HG03354 (cell line): Measurements from ENCODE around the gene KRT83.

Source experiments
- ATAC-seq: cut with Tn5 transposase; IDR thresholded peaks from one replicate; pipeline ENCODE4 v1.9.1; 2021; ENCODE audit warnings: mild to moderate bottlenecking; ENCODE audit not compliant: unreplicated experiment, poor library complexity, severe bottlenecking

The KRT83 gene

GRCh38 chr12:52320784-52321400 lies at the start of gene KRT83:
Gene KRT83 (minus strand): TSS chr12:52321398. CDS start chr12:52321335, 63 bp downstream.
- no peak for ATAC-seq

DNA sequence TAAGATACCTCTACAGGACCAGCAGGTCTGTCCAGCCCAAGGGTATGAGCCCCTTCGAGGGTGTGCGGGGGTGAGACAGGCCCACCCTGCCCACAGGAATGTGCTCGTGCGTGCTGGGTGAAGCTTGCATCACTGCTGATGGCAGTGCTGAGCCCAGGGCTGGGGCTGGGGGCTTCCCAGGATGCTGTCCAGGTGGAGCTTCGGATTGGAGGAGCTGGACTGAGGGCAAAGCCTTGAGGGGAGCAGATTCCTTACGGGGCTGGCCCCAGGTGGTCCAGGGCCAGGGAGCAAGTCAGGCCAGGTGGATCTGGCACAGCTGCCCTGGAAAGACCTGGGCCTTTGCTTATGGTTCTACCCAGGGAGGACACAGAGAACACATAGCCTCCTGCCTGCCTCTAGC lies 48.6 kb upstream of the KRT83 start:
- ATAC-seq = no peak

- ATAC-seq = no peak
Observed at GRCh38 chr12:52369211-52369610, 48.0 kb upstream of the KRT83 start.

DNA sequence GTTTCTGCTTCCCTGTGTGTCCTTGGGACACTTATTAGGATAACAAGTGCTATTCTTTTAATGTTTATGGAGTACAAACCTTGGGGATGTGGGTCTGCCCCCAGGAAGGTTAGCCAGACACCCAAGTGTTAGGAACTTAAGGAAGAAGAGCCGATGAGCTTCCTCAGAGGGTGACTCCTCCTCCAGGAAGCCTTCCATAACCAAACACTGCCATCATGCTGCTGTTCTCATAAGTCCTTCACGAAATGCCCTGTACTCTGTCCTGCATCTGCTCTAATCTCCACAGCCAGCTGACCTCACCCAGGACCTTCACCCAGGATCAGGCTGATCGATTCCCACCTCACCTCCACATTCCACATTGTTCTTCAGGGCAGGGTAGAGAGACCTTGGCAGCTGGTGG lies 47.3 kb upstream of the KRT83 start:
- no peak for ATAC-seq

GRCh38 chr12:52367876-52368275 lies 46.7 kb upstream of the KRT83 start:
- no peak for ATAC-seq

DNA sequence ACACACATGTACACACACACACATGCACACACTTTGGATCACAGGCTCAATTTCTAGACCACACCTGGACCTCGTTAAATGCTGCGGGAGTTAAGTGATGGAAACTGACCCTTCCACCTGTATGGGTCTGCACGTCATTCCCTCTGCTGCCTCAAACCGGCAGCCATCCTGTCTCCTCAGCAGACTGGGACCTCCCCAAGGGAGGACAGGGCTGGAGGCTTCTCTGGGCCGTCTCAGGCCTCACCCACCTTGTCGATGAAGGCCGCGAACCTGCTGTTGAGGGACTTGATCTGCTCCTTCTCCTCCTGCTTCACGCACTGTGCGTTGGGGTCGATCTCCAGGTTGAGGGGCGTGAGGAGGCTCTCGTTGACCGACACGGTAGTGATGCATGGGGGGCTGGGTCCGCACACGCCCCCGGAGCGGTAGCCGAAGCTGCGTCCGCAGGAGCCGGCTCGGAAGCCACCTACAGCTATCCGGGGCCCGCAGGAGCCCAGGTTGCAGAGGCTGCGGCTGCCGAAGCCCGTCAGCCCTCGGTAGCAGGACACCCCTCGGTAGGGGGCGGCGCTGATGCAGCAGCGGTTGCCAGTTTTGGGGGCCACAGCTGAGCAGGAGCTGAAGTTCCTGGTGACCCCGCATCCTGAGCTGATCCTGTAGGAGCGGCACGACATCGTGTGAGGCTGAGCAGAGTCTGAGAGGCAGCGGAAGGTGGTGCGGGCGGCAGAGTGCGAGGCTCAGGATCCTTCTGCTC lies 45.7 kb upstream of the KRT83 start, which contains the start of gene KRT85:
Gene KRT85, minus strand, starts transcription at position 744 of the 748 bp plus-strand sequence. Its CDS starts 76 bp downstream, at position 668.
- ATAC-seq = no peak

DNA sequence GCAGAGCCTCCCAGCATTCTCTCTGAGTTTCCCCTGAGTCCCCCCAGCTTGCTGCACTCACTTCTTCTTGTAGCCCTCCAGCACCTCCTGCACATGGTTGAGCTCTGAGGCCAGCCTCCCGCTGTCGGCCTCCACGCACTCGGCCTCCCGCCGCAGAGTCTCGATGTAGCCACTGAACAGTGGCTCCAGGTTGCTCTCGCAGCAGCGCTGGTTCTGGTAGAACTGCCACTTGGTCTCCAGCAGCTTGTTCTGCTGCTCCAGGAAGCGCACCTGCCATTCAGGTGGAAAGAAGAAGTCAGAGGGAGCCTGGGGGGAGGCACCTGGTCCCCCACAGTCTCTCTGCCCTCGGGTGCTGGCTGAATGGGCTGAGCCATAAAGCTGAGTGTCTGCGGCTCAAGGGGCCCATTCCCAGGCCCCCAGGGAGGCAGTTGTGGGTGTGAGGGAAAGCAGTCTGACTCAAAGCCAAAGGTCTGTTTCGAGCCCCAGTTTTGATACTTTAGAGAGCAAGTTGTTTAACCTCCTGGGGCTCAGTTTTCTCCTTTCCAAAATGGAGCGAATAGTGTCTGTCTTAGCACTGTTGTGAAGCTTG lies 43.8 kb upstream of the KRT83 start:
- ATAC-seq = no peak

GRCh38 chr12:52364061-52364460 lies 42.9 kb upstream of the KRT83 start:
- no peak for ATAC-seq

DNA sequence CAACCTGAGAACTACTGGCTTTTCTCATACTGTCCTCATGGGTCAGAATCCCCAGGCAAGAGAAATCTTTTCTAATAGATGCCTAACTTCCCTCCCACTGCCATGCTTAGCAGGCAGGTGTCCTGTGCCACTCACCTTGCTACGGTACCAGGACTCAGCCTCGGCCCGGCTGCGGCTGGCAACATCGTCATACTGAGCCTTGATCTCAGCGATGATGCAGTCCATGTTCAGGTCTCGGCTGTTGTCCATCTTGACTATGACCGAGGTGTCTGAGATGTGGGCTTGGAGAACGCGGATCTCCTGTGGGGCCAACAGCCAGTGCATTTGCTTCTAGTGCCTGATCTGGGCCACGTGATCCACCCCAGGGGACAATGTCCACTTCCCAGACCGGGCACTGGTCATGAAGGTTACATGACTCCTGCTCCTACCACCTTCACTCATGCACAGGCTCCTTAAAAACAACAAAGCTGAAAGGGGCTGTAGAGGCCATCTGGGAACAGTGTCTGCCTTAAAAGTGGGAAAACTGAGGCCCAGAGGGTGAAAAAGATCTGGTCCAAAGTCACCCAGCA lies 42.0 kb upstream of the KRT83 start:
- ATAC-seq = no peak

GRCh38 chr12:52362118-52362726 lies 41.0 kb upstream of the KRT83 start:
- ATAC-seq = no peak

GRCh38 chr12:52361553-52361952 lies 40.4 kb upstream of the KRT83 start:
- ATAC-seq = no peak

DNA sequence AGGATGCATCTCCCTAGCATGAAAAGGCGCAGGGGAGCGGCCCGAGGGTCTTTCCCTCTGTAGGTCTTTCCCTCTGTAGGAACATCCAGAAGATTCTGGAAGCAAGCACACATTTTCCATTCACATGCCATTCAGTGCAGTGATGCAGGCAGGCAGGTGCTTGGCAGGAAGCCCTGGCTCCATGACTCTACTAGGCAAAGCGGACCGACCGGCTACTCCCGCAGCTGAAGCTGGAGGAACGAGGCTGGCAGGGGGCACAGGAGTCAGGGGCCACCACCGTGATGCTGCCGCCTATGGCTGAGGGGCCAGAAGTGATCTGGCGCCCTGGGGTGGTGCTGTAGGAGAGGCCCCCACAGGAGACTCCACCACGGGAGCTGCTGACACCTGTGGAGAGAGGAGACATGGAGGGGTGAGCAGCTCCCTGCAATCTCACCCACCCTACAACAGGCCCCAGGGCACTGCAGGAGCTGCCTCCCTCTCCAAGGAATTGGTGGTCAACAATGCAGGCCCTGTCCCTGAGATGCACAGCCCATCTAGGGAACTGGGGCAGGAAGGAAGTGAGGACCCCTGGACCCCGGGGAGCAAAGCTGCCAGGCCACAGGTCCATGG lies 39.6 kb upstream of the KRT83 start:
- ATAC-seq = no peak

GRCh38 chr12:52360106-52360662 lies 39.0 kb upstream of the KRT83 start:
- ATAC-seq = no peak

GRCh38 chr12:52359621-52360061 lies 38.4 kb upstream of the KRT83 start:
- ATAC-seq = no peak

GRCh38 chr12:52358575-52359350 lies 37.6 kb upstream of the KRT83 start:
- peak; percentile 98 for ATAC-seq

DNA sequence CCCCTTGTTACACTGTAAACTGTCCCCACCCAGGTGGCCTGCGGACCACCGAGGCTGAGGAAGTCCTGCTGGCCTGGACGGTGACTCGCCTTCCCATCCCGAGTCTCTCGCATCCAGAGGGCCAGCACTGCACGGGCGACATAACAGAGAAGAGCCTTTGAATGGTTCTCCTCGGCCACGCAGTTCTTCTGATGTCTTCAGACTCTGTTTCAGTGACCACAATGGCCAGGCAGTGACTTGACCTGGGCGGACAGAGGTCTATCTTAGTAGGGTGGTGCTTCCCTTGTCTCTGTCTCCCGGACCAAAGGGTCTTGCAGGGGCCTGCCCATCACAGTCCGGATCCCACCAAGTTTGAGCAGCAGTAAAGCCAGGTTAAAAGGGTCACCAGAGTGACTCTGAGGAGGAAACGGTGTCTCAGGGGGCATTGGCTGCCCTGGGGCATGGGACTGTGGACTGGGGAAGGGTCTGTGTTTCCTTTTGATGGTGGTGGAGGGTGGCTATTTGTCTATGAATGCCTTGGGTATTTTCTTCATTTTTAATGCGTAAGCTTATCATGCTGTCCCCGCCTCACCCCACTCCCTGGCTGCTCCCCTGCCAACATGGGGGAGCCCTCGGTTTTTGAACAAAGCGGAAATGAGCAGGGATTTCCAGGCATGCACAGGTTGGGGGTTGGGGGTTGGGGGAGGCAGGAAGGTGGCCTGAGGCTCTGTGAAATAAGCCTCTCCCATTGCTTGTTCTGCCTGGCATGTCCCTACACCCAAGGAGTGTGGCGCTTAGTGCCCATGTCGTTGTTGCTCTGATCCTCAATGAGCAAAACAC lies 35.8 kb upstream of the KRT83 start:
- ATAC-seq = no peak

GRCh38 chr12:52356031-52356761 lies 35.0 kb upstream of the KRT83 start:
- ATAC-seq = no peak
